ENCODE measurements around the gene TBCCD1.

- TF ChIP-seq, protein P1, sequence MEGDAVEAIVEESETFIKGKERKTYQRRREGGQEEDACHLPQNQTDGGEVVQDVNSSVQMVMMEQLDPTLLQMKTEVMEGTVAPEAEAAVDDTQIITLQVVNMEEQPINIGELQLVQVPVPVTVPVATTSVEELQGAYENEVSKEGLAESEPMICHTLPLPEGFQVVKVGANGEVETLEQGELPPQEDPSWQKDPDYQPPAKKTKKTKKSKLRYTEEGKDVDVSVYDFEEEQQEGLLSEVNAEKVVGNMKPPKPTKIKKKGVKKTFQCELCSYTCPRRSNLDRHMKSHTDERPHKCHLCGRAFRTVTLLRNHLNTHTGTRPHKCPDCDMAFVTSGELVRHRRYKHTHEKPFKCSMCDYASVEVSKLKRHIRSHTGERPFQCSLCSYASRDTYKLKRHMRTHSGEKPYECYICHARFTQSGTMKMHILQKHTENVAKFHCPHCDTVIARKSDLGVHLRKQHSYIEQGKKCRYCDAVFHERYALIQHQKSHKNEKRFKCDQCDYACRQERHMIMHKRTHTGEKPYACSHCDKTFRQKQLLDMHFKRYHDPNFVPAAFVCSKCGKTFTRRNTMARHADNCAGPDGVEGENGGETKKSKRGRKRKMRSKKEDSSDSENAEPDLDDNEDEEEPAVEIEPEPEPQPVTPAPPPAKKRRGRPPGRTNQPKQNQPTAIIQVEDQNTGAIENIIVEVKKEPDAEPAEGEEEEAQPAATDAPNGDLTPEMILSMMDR (IDR thresholded peaks at IDR 0.05; ENCODE audit: low read length), result no peak
- no peak for TF ChIP-seq EZH2 (IDR thresholded peaks at IDR 0.05; ENCODE audit: borderline replicate concordance, low read length)
Observed at GRCh38 chr3:186569779-186570095, 2.6 kb upstream of the TBCCD1 start.

Data from OCI-LY1 (cell line).